ENCODE results near the gene CD274.

The CD274 gene

DNA sequence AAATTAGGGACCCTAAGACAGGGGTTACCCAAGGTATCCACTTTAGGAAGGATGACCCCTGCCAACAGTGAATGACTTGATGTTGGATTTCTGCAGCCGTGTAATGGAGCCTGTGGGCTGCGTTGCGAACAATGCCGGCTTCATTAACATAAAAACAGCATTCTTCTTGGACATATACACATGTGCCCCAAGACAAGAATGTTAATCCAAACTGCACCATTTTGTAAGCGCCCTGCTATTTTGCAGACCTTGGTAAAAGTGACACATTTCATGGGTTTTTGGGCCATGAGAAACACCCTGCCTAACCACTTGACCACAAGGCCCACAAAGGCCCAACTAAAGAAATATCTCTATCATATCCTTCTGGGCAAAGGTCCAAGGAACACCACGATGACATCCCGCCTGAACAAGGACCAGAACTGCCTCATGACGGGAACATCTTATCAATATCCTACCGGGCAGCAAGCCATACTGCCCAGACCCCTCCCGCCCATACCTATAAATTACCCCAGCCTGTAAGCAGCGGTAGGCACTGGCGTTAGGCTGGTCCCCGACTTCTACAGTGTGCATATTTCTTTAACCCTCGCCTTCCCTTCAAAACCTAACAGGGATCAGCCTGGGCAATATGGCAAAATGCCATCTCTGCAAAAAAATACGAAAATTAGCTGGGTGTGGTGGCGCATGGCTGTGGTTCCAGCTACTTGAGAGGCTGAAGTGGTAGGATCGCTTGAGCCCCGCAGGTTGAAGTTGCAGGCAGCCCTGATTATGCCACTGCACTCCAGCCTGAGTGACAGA, 50.3 kb downstream of the CD274 start:
- DNase-seq (ENCODE audit: low spot score), result no peak

DNA sequence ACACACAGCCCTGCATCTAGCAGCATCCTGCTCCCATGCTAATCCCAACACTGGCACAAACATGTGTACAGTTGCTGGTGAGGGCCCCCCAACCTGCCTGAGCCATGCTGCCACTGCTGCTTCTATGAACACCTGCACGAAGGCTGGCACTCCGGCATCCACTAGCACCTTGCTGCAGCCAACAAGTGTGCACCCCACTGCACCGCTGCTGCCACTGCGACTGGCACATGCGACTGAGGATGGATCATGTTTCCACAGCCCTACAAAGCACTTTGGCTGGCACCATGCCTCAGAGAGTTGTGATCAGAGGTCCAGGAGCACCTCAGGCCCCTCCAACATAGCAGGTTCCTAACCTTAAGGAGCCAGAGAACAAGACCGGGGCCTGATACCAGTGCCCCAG, 52.2 kb downstream of the CD274 start:
- no peak for DNase-seq (ENCODE audit: low spot score)

DNA sequence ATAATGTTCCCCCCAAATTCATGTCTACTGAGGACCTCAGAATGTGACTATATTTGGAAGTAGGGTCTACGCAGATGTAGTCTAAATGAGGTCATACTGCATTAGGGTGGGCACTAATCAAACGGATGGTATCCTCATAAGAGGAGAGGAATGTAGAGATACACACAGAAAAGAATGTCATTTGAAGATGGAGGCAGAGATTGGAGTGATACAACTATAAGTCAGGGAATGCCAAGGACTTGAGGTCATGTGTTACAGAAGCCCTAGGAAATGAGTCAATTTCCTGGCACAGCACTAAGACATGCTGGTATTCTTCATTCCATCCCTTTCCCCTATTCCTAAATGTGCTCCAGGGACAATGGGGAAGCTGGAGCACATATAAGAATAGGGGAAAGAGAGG, 59.2 kb downstream of the CD274 start:
- peak; percentile 65 for DNase-seq (ENCODE audit: low spot score)

DNA sequence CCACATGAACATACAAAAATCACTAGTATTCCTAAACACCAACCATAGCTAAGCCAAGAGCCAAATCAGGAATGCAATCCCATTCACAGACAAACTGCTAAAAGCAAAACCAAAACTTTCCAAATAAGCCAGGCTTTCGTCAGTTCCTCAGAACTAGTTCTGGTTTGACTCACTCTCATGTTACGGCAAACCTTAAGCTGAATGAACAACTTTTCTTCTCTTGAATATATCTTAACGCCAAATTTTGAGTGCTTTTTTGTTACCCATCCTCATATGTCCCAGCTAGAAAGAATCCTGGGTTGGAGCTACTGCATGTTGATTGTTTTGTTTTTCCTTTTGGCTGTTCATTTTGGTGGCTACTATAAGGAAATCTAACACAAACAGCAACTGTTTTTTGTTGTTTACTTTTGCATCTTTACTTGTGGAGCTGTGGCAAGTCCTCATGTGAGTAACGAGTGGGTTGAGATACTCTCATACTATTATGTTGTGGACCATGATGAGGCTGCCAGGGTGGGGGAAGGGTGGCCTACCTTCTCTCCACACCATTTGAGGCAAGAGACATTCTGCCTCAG, 60.1 kb downstream of the CD274 start, which contains the start of gene PDCD1LG2:
Gene PDCD1LG2 (plus strand): TSS at position 172 of the 572 bp plus-strand sequence. CDS start 12,016 bp downstream, outside the sequence.
- DNase-seq (ENCODE audit: low spot score), result peak; percentile 44

DNA sequence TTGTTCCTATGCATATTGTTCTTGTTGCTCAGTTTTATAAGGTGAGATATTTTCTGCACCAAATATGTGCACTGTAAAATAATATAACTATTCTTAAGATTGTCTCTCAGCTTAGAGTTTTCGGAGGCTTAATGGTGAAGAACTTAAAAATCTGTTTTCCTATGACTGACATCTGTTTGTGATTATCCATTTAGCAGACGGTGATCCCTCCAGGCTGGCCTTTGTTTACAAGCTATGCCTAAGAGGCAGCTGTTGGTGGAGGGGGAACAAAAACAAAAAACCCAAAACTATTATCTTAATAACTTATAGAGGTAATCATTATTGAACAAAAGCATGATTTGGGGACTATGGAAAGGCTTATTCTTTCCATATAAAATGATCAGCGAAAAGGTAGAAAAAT, 60.6 kb downstream of the CD274 start:
- DNase-seq (ENCODE audit: low spot score), result no peak

DNA sequence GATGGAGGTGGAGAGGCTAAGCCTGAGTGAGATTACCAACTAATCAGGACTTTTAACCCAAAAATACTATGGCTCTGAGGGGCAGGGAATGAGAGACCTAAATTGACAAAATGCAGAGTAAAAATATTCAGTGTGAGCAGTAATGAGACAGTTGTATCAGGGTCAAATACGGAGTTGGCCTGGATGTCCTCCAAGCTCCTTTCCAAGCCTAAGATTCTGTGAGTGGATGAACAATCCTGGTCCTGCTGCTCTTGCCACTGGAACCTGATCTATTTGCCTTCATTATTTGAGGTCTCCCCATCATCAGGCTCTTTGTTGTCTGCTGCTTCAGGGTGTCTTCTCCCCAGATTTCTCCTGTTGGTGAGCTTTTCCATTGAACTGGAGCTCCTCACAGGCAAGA, 61.1 kb downstream of the CD274 start:
- DNase-seq (ENCODE audit: low spot score), result no peak

DNA sequence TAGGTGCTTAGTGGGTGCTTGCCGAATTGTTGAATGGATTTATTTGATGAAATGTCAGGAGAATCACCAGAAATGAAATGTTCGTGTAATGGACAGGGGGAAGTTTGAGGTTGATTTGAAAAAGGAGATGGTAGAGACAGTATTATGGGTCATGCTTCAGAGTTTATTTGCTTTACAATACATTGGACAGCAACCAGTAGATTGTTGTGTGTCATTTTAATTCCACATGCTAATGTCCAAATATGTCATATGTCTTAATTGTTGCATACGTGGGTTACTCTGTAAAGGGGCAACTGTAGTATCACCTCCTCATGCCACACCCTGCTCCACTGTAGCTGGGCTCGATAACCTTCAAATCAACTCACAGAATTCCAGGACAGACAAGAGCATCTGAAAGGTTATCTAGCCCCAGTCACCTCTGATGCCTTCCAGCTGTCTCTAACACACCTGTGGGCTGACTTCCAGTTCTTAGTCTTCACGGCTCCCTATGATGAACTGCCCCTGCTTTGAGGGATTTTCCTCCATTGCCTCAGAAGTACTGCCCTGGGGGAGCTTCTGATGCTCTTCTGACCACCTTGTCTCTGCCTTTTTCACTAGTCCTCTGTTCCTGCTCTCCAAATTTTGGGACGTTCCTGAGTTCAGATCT, 61.7 kb downstream of the CD274 start:
- no peak for DNase-seq (ENCODE audit: low spot score)

DNA sequence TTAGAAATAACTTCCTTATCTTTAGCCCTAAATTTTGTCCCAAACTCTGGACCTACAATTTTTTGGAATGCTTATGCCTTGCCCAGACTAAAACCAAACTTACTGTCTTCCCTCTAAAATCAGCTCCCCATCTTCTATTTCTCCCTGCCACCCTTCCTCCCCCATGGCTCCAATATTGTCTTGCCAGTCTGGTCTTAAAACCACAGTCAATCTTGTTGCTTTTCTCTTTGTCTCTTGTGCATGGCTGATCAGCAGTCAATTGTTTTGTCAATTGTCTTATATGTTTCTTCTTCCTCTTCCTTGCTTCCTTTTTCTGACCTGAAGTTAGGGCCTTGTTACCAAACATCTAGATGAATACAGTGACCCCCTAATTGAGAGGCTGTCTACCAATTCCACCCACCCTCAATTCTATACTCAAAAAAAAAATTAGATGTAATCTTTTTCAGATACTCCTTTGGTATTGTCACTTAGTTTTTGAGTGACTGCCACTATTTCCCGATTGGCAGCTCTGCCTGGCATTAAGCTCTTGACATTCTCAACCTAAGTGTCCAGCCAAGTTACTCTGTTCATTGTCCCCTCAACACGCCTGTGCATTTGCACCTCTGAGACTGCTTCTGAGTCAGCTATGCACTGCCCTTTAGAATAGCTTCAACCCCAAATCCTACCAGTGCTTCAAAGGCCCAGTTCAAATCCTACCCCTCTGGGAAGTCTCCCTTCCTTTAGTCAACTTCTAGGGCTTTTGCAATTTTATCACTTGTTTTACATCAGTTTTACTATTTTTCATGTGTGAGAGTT, 62.5 kb downstream of the CD274 start:
- no peak for DNase-seq (ENCODE audit: low spot score)

DNA sequence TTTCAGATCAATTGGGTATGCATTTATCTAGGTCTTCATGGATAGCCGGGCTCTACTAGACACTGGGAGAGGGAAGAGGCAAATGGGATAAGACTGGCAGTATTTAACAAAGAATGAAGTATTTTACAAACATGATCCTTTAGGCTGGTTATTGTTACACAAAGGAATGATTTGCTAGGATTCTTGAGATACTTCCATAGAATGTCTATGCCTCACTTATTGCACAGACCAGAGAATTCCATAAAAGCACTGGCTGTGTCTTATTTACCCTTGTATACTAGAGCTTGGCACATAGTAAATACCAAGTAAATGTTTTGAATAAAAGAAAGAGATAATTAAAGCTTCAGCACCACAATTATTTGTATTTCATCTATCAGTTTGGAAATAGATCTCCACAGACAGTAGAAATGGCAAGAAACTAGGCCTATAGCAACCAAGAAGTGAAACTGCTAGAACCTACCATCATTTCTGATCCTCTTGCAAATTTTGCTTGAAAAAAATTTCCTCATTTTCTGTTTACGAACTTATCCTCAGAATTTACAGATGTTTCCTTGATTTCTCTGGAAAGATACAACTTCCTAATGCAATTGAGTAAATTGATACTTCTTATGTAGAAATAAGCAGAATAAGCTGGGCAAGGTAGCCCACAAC, 63.7 kb downstream of the CD274 start:
- no peak for DNase-seq (ENCODE audit: low spot score)

DNA sequence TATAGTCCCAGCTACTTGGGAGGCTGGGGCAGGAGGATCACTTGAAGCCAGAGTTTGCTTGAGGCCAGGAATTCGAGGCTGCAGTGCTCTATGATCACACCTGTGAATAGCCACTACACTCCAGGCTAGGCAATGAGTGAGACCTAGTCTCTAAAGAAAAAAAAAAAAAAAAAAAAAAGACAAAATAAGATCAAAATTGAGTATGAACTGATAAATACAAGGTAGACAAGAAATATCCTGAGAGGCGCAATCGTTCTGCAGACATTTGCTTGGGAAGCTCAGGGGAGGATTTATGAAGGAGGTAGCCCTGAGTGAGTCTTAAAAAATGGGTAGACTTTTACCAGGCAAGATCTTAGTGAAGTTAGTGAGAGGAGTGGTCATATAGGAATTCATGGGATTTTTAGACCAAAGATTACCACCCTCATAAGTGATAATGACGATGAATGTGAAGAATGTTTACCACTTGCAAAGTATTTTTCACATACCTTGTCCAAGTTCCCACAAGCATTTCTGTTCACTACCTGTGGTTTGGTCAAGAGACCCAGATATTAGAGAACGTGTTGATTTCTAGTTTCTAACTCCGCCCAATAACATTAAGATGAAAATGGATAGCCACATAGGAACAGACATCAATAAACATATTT, 64.4 kb downstream of the CD274 start:
- no peak for DNase-seq (ENCODE audit: low spot score)

DNA sequence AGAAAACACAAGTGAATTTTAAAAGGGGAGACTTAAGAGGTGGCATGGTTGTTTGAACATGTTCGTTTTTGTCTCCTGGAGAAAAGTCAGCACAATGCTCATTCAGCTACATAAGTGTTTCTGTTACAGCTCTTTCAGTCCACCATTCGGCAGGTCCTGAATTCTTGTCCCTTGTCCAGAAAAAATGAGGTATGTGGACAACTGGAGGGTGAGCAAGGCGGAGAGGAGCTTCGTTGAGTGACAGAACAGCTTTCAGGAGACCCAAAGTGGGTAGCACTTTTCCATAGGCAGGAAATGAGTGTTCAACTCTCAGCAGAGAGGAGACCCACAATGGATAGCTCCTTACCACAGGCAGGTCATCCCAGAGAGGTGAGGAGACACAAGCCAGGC, 64.9 kb downstream of the CD274 start:
- DNase-seq (ENCODE audit: low spot score), result no peak

DNA sequence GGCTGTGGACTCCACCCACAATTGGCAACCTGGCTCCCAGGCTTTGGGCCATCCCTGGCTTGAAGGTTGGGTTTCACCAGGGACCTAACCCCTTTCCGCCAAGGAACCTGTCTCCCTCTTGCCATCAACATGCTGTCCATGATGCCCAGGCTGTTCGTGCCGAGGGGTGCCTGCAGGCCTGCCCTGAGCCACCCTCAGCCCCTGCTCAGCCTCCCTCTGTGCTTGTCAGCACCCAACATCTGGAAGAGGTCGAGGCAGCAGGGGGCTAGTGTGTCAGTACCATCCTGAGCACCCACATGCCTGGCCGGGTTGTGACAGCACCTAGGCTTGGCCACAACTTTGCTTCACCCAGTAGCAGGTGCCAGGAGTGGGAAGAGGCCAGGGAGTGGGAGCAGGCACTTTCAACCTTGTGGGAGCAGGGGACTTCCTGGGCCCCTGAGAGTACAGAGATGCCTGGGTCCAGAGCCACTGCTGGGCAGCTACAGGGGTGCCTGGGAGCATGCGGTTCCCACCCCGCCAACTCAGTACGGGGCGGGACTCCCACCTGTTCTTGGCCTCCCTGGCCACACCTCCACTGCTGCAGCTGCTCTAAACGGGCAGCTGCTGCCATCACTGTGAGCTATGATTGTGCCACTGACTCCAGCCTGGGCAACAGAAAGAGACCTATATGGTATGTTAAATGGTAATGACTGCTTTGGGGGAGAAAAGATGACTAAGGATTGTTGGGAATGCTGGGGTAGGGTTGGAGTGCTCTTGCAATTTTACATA, 66.3 kb downstream of the CD274 start:
- no peak for DNase-seq (ENCODE audit: low spot score)

DNA sequence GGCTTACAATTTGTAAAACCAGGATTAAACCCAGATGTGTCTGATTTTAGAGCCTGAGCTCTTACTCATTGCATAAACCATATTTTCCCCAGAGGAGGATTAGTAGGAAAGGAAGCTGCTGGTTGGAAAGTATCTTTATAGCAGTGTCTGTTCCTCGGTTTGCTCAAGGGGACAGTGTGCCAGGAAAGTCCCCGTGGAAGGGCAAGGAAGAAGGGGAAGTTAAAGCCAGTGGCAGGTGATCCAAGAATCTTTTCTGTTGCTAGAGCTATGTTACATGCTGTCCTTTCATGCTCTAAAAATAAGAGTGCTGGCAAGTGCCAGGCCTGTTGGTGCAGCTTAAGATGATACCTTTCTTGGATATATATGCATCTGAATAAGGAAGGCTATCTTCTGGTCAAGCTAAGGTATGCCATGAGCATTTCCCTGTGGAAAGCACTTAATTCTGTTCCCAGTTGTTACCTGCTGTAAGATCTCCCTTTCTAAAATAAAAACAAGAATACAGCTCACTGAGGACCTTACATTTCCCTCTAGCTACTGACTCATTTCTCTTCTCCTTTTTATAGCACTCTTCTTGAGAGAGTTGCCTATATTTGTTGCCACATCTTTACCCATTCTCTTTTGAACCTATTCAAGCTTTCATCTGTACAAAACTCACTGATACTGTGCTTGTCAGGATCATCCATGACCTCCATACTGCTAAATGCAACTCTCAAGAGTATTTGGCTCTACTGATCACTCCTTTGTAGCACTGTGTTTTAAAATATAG, 68.0 kb downstream of the CD274 start:
- peak; percentile 68 for DNase-seq (ENCODE audit: low spot score)

DNA sequence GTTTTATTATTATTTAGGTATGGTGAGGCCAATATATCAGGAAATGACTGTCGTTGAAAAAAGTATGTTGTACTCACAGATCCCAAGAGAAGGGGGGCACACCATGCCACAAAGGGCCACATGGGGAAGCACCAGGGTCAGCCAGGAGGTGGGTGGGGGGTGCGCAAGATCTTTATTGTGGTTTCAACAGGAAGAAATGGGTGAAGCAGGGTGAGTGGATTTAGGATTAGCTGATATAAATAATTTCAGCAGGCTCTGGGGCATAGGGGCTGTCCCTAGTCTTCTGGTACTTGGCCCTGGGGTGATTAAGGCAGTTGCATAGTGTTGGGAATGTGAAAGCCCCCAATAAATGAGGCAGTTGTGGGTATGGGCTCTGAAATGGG, 68.6 kb downstream of the CD274 start:
- DNase-seq (ENCODE audit: low spot score), result no peak
